HCT116 (cell line): ENCODE results near the gene EXOC4. TPM values are rescaled to one million over a fixed set of nuclear protein-coding genes. Genes with fewer than 3 reads are reported as not detected.

ENCODE experiments used
- ATAC-seq: fragments of 200-7000 bp; cut with Tn5 transposase; 2 replicates; pipeline ENCODE4 v1.9.1; 2020; ENCODE audit warnings: mild to moderate bottlenecking, moderate library complexity
- BruUV-seq: library from RNA; stranded (reverse); fragments of 400-500 nt; replicated peaks from 2 replicates; lab custom pipeline; 2021; lab: Mats Ljungman, UMichigan
- CTCF ChIA-PET: fragments of 300-600 bp; sonication (Branson Sonifier 250); formaldehyde crosslinking; loops from one replicate; lab custom pipeline; 2021; ENCODE audit warnings: antibody characterized with exemption; lab: Charles Lee
- POLR2A ChIA-PET: fragments of 300-600, 350-600 bp; sonication (Branson Sonifier 250); formaldehyde crosslinking; loops from one replicate; lab custom pipeline; 2021; ENCODE audit warnings: antibody characterized with exemption; lab: Charles Lee
- RAD21 ChIA-PET, 2 experiments: fragments of 300-600 bp; sonication (Branson Sonifier 250); formaldehyde crosslinking; loops; one replicate each; lab custom pipeline; 2023; ENCODE audit warnings: low total read pairs in 2 of 2; ENCODE audit not compliant: uncharacterized antibody in 2 of 2, unreplicated experiment in 2 of 2, low non-redundant PET in 1 of 2; lab: Charles Lee
- DNase-seq: peaks from one replicate; pipeline ENCODE4 v3.0.0-alpha.2; 2010; ENCODE audit warnings: low read depth, low spot score
- H2AFZ ChIP-seq: fragments of 200-600 bp; shearing (Covaris generic), sonication (generic); 2 replicates; pipeline ENCODE4 v1.6.1; 2017; ENCODE audit warnings: low read depth, mixed run types, mixed read lengths, antibody characterized with exemption, low read length; ENCODE audit not compliant: poor library complexity, severe bottlenecking
- H3K27ac ChIP-seq: 2 replicates; pipeline ENCODE4 v1.5.1; 2012; ENCODE audit warnings: low read depth, low read length
- H3K27me3 ChIP-seq: fragments of 200-600 bp; sonication (generic); 2 replicates; pipeline ENCODE4 v1.6.1; 2016; ENCODE audit warnings: mixed run types, low read length, mixed read lengths; ENCODE audit not compliant: insufficient read depth
- H3K36me3 ChIP-seq, 2 experiments: fragments of 200-500 bp in 1 of 2; fragments of 200-600 bp in 1 of 2; sonication (Bioruptor generic) in 1 of 2; sonication (generic) in 1 of 2; 2 replicates each; pipeline versions ENCODE4 v1.5.1 to v1.6.1; 2014 to 2016; ENCODE audit warnings: low read length in 2 of 2, inconsistent platforms in 1 of 2, mixed read lengths in 1 of 2, mixed run types in 1 of 2; ENCODE audit not compliant: insufficient read depth in 2 of 2, control insufficient read depth in 1 of 2
- H3K4me1 ChIP-seq, 2 experiments: fragments of 200-600 bp in 1 of 2; sonication (generic) in 1 of 2; 2 replicates each; pipeline versions ENCODE4 v1.5.1 to v1.6.1; 2012 to 2017; ENCODE audit warnings: low read length in 2 of 2, inconsistent platforms in 1 of 2, mild to moderate bottlenecking in 1 of 2, mixed read lengths in 1 of 2, mixed run types in 1 of 2, moderate library complexity in 1 of 2; ENCODE audit not compliant: insufficient read depth in 2 of 2, control insufficient read depth in 1 of 2
- H3K4me2 ChIP-seq: fragments of 200-600 bp; sonication (generic); 2 replicates; pipeline ENCODE4 v1.6.1; 2017; ENCODE audit warnings: mixed run types, low read length, mixed read lengths
- H3K4me3 ChIP-seq, 2 experiments: fragments of 200-600 bp in 1 of 2; sonication (generic) in 1 of 2; replicated peaks in 1 of 2; 2 replicates each; pipeline ENCODE4 v1.5.1; 2011 to 2016; ENCODE audit warnings: low read length in 2 of 2, control low read depth in 1 of 2, low read depth in 1 of 2, mild to moderate bottlenecking in 1 of 2, mixed read lengths in 1 of 2, mixed run types in 1 of 2
- H3K79me2 ChIP-seq: fragments of 200-600 bp; sonication (generic); 2 replicates; pipeline ENCODE4 v1.6.1; 2017; ENCODE audit warnings: mild to moderate bottlenecking, mixed run types, low read length, moderate library complexity, mixed read lengths; ENCODE audit not compliant: insufficient read depth
- H3K9ac ChIP-seq: fragments of 200-600 bp; sonication (generic); 2 replicates; pipeline ENCODE4 v1.6.1; 2016; ENCODE audit warnings: low read length, mixed read lengths
- H3K9me2 ChIP-seq: fragments of 200-600 bp; sonication (generic), shearing (Covaris generic); 2 replicates; pipeline ENCODE4 v1.6.1; 2017; ENCODE audit warnings: mixed run types, mild to moderate bottlenecking, moderate library complexity; ENCODE audit not compliant: insufficient read depth
- H3K9me3 ChIP-seq, 2 experiments: fragments of 200-500 bp in 1 of 2; fragments of 200-600 bp in 1 of 2; sonication (Bioruptor generic) in 1 of 2; sonication (generic) in 1 of 2; 2 replicates each; pipeline ENCODE4 v1.6.1; 2014 to 2017; ENCODE audit warnings: low read length in 2 of 2, mixed read lengths in 2 of 2, inconsistent platforms in 1 of 2, low read depth in 1 of 2, mild to moderate bottlenecking in 1 of 2, mixed run types in 1 of 2, moderate library complexity in 1 of 2; ENCODE audit not compliant: control insufficient read depth in 1 of 2, insufficient read depth in 1 of 2
- H4K20me1 ChIP-seq: fragments of 200-600 bp; sonication (generic), shearing (Covaris generic); 2 replicates; pipeline ENCODE4 v1.6.1; 2017; ENCODE audit warnings: mixed run types, mild to moderate bottlenecking, moderate library complexity; ENCODE audit not compliant: insufficient read depth
- ATF3 ChIP-seq: IDR thresholded peaks from 2 replicates; pipeline ENCODE4 v1.6.1; 2012
- CBX3 ChIP-seq: IDR thresholded peaks from 2 replicates; pipeline ENCODE4 v1.6.1; 2012; ENCODE audit warnings: low read depth
- CEBPB ChIP-seq: IDR thresholded peaks from 2 replicates; pipeline ENCODE4 v1.6.1; 2012; ENCODE audit warnings: low read depth
- CTCF ChIP-seq, 3 experiments: fragments of 200-600 bp in 1 of 3; sonication (generic) in 1 of 3; IDR thresholded peaks in 2 of 3; conservative IDR thresholded peaks in 1 of 3; 2 replicates each; pipeline ENCODE4 v1.5.1; 2012 to 2017; ENCODE audit warnings: low read depth in 2 of 3, low read length in 2 of 3, antibody characterized with exemption in 1 of 3, borderline replicate concordance in 1 of 3, control low read depth in 1 of 3, mild to moderate bottlenecking in 1 of 3, mixed read lengths in 1 of 3, mixed run types in 1 of 3, moderate library complexity in 1 of 3; ENCODE audit not compliant: insufficient read depth in 1 of 3
- EZH2phosphoT487 ChIP-seq: fragments of 200-600 bp; IDR thresholded peaks from 2 replicates; pipeline ENCODE4 v1.6.1; 2018; ENCODE audit warnings: antibody characterized with exemption, borderline replicate concordance
- FOSL1 ChIP-seq: IDR thresholded peaks from 2 replicates; pipeline ENCODE4 v1.6.1; 2012; ENCODE audit warnings: low read depth
- MAX ChIP-seq: IDR thresholded peaks from 2 replicates; pipeline ENCODE4 v1.6.1; 2012
- POLR2AphosphoS5 ChIP-seq: IDR thresholded peaks from 2 replicates; pipeline ENCODE4 v1.6.1; 2011; ENCODE audit warnings: mild to moderate bottlenecking, low read depth, low read length, moderate library complexity
- RAD21 ChIP-seq: IDR thresholded peaks from 2 replicates; pipeline ENCODE4 v1.6.1; 2012; ENCODE audit warnings: low read depth, mild to moderate bottlenecking
- SIN3A ChIP-seq: IDR thresholded peaks from 2 replicates; pipeline ENCODE4 v1.6.1; 2012; ENCODE audit warnings: low read depth
- SP1 ChIP-seq: IDR thresholded peaks from 2 replicates; pipeline ENCODE4 v1.6.1; 2012; ENCODE audit warnings: low read depth
- SRF ChIP-seq: IDR thresholded peaks from 2 replicates; pipeline ENCODE4 v1.6.1; 2012; ENCODE audit warnings: low read depth
- YY1 ChIP-seq: IDR thresholded peaks from 2 replicates; pipeline ENCODE4 v1.6.1; 2011; ENCODE audit warnings: low read length, low read depth, moderate library complexity, mild to moderate bottlenecking; ENCODE audit not compliant: insufficient replicate concordance; ENCODE audit errors: extremely low read depth
- ZFX ChIP-seq: fragments of 450-650 bp; IDR thresholded peaks from 2 replicates; pipeline ENCODE4 v1.6.1; 2017
- ZNF274 ChIP-seq: fragments of 200-500 bp; sonication (Bioruptor generic); IDR thresholded peaks from 2 replicates; pipeline ENCODE4 v1.6.1; 2014; ENCODE audit warnings: mild to moderate bottlenecking, low read depth, low read length, inconsistent platforms
- intact Hi-C: fragments of 100-400 bp; cut with micrococcal nuclease; formaldehyde crosslinking; loops from 2 replicates; pipeline ENCODE4 v1.10.0; 2022
- total RNA-seq: library from RNA; stranded (reverse); gene quantifications from one replicate; pipeline ENCODE4 v1.2.1, GENCODE V29; 2021; ENCODE audit not compliant: unreplicated experiment

EXOC4 gene
- total RNA-seq, 1 experiment from 2014 or later, result 40.3 TPM

- no peak for TF ChIP-seq MAX
- no peak for TF ChIP-seq FOSL1
- TF ChIP-seq SP1, result no peak
- TF ChIP-seq CBX3, result no peak
- TF ChIP-seq EZH2phosphoT487, result no peak
- no peak for TF ChIP-seq ZNF274
- no peak for TF ChIP-seq ZFX
- TF ChIP-seq SIN3A, result no peak
- no peak for TF ChIP-seq SRF
- TF ChIP-seq YY1, result no peak
- no peak for TF ChIP-seq RAD21
- no peak for TF ChIP-seq CTCF (IDR thresholded peaks at IDR 0.05 in 2 of 3, conservative IDR thresholded peaks at IDR 0.05 in 1 of 3; ENCODE audit: borderline replicate concordance in 1 of 3, insufficient read depth in 1 of 3, low read depth in 2 of 3, low read length in 2 of 3)
- TF ChIP-seq ATF3, result no peak
- TF ChIP-seq POLR2AphosphoS5, result no peak
- no peak for TF ChIP-seq CEBPB
- TF ChIP-seq, all 23 proteins: peak for 0
- H3K9ac ChIP-seq, result no peak overlapping the region
- no peak overlapping the region for H2AFZ ChIP-seq
- ATAC-seq, result no peak
- RAD21 ChIA-PET, result no interaction called here
- no peak overlapping the region for H3K27ac ChIP-seq
- H3K36me3 ChIP-seq, result no peaks in the 10 kb centered on the region
- no peak for DNase-seq
- no peaks in the 10 kb centered on the region for H3K9me2 ChIP-seq
- no peak overlapping the region for H3K4me3 ChIP-seq
- CTCF ChIA-PET, result no interaction called here
- no peaks in the 10 kb centered on the region; the same call in 1 of the 2 replicates for H4K20me1 ChIP-seq
- no TSS peak for BruUV-seq
- no peaks in the 10 kb centered on the region for H3K27me3 ChIP-seq
- intact Hi-C loops, result no loop called here
- no peaks in the 10 kb centered on the region for H3K79me2 ChIP-seq
- POLR2A ChIA-PET, result no interaction called here
- no peaks in the 10 kb centered on the region for H3K4me1 ChIP-seq
- H3K4me2 ChIP-seq, result no peak overlapping the region
- no peaks in the 10 kb centered on the region for H3K9me3 ChIP-seq
These were observed 360.4 kb downstream of the EXOC4 start for GRCh38 chr7:133613250-133613790.
